Measurements from ENCODE around the gene SNED1. TPM values are rescaled to one million over a fixed set of nuclear protein-coding genes. Genes with fewer than 3 reads are reported as not detected.

SNED1 gene
- polyA plus RNA-seq, 4 donors = 0.45 to 6.0 (median 3.4) TPM

- Histone ChIP-seq H3K27me3 (ENCODE audit: control insufficient read depth in 3 of 3, insufficient read depth in 3 of 3, low read length in 3 of 3) (no peaks in the 10 kb centered on the region), H3K4me3 (ENCODE audit: low read depth in 1 of 3, low read length in 3 of 3) (no peak overlapping the region), H3K9me3 (ENCODE audit: control insufficient read depth in 2 of 2, insufficient read depth in 1 of 2, low read depth in 1 of 2, low read length in 1 of 2) (no peaks in the 10 kb centered on the region), H3K36me3 (ENCODE audit: control insufficient read depth in 3 of 3, insufficient read depth in 2 of 3, low read depth in 1 of 3, low read length in 3 of 3) (no peaks in the 10 kb centered on the region), H3K27ac (ENCODE audit: low read depth in 1 of 3, low read length in 2 of 3) (no peak overlapping the region), H3K4me1 (ENCODE audit: control insufficient read depth in 3 of 3, insufficient read depth in 2 of 3, low read depth in 1 of 3, low read length in 2 of 3) (no peaks in the 10 kb centered on the region)
- FAIRE-seq (no peak), DNase-seq (no peak)
- 92 to 93% (median 92%) methylated on average over 13 of the region's 13 CpGs for WGBS, 3 donors
Measured at GRCh38 chr2:241017228-241017940, 19.0 kb downstream of the SNED1 start.

- FAIRE-seq = no peak
- no peaks in the 10 kb centered on the region for H3K9me3 ChIP-seq (ENCODE audit: control insufficient read depth in 2 of 2, insufficient read depth in 1 of 2, low read depth in 1 of 2, low read length in 1 of 2)
- no peak overlapping the region for H3K27ac ChIP-seq (ENCODE audit: low read depth in 1 of 3, low read length in 2 of 3)
- WGBS, 3 donors = 86 to 90% (median 87%) methylated on average over 26 of the region's 26 CpGs
- DNase-seq = no peak
- no peak overlapping the region for H3K4me3 ChIP-seq (ENCODE audit: low read depth in 1 of 3, low read length in 3 of 3)
- H3K27me3 ChIP-seq (ENCODE audit: control insufficient read depth in 3 of 3, insufficient read depth in 3 of 3, low read length in 3 of 3) = no peaks in the 10 kb centered on the region
- H3K4me1 ChIP-seq (ENCODE audit: control insufficient read depth in 3 of 3, insufficient read depth in 2 of 3, low read depth in 1 of 3, low read length in 2 of 3) = no peaks in the 10 kb centered on the region
- no peaks in the 10 kb centered on the region for H3K36me3 ChIP-seq (ENCODE audit: control insufficient read depth in 3 of 3, insufficient read depth in 2 of 3, low read depth in 1 of 3, low read length in 3 of 3)
Measured at GRCh38 chr2:241018051-241018891, 19.9 kb downstream of the SNED1 start.

GRCh38 chr2:241019441-241020139 is 21.2 kb downstream of the SNED1 start:
- no peaks in the 10 kb centered on the region for H3K4me1 ChIP-seq (ENCODE audit: control insufficient read depth in 3 of 3, insufficient read depth in 2 of 3, low read depth in 1 of 3, low read length in 2 of 3)
- WGBS, 3 donors = 95 to 96% (median 95%) methylated on average over 20 of the region's 20 CpGs
- H3K9me3 ChIP-seq (ENCODE audit: control insufficient read depth in 2 of 2, insufficient read depth in 1 of 2, low read depth in 1 of 2, low read length in 1 of 2) = no peaks in the 10 kb centered on the region
- H3K27ac ChIP-seq (ENCODE audit: low read depth in 1 of 3, low read length in 2 of 3) = no peak overlapping the region
- H3K4me3 ChIP-seq (ENCODE audit: low read depth in 1 of 3, low read length in 3 of 3) = no peak overlapping the region
- no peak for FAIRE-seq
- DNase-seq = no peak
- no peaks in the 10 kb centered on the region for H3K36me3 ChIP-seq (ENCODE audit: control insufficient read depth in 3 of 3, insufficient read depth in 2 of 3, low read depth in 1 of 3, low read length in 3 of 3)
- no peaks in the 10 kb centered on the region for H3K27me3 ChIP-seq (ENCODE audit: control insufficient read depth in 3 of 3, insufficient read depth in 3 of 3, low read length in 3 of 3)

- no peak overlapping the region for H3K4me3 ChIP-seq (ENCODE audit: low read depth in 1 of 3, low read length in 3 of 3)
- FAIRE-seq (no peak), DNase-seq (no peak)
- no peak overlapping the region for H3K27ac ChIP-seq (ENCODE audit: low read depth in 1 of 3, low read length in 2 of 3)
- no peaks in the 10 kb centered on the region for H3K27me3 ChIP-seq (ENCODE audit: control insufficient read depth in 3 of 3, insufficient read depth in 3 of 3, low read length in 3 of 3)
- H3K4me1 ChIP-seq (ENCODE audit: control insufficient read depth in 3 of 3, insufficient read depth in 2 of 3, low read depth in 1 of 3, low read length in 2 of 3) = no peaks in the 10 kb centered on the region
- H3K36me3 ChIP-seq (ENCODE audit: control insufficient read depth in 3 of 3, insufficient read depth in 2 of 3, low read depth in 1 of 3, low read length in 3 of 3) = no peaks in the 10 kb centered on the region
- H3K9me3 ChIP-seq (ENCODE audit: control insufficient read depth in 2 of 2, insufficient read depth in 1 of 2, low read depth in 1 of 2, low read length in 1 of 2) = peaks cover 1 to 5% of the 10 kb centered on the region in 2 donors
- 94 to 97% (median 96%) methylated on average over 10 of the region's 10 CpGs for WGBS, 3 donors
Measured at GRCh38 chr2:241020201-241020600, 21.8 kb downstream of the SNED1 start.

GRCh38 chr2:241020629-241021190 is 22.3 kb downstream of the SNED1 start:
- H3K9me3 ChIP-seq (ENCODE audit: control insufficient read depth in 2 of 2, insufficient read depth in 1 of 2, low read depth in 1 of 2, low read length in 1 of 2) = peaks cover 1 to 5% of the 10 kb centered on the region in 2 donors
- H3K4me3 ChIP-seq (ENCODE audit: low read depth in 1 of 3, low read length in 3 of 3) = no peak overlapping the region
- 75 to 83% (median 81%) methylated on average over 8 of the region's 8 CpGs for WGBS, 3 donors
- H3K27ac ChIP-seq (ENCODE audit: low read depth in 1 of 3, low read length in 2 of 3) = no peak overlapping the region
- H3K27me3 ChIP-seq (ENCODE audit: control insufficient read depth in 3 of 3, insufficient read depth in 3 of 3, low read length in 3 of 3) = no peaks in the 10 kb centered on the region
- FAIRE-seq = no peak
- no peak for DNase-seq
- no peaks in the 10 kb centered on the region for H3K36me3 ChIP-seq (ENCODE audit: control insufficient read depth in 3 of 3, insufficient read depth in 2 of 3, low read depth in 1 of 3, low read length in 3 of 3)
- no peaks in the 10 kb centered on the region for H3K4me1 ChIP-seq (ENCODE audit: control insufficient read depth in 3 of 3, insufficient read depth in 2 of 3, low read depth in 1 of 3, low read length in 2 of 3)

- Histone ChIP-seq H3K27ac (ENCODE audit: low read depth in 1 of 3, low read length in 2 of 3) (no peak overlapping the region), H3K36me3 (ENCODE audit: control insufficient read depth in 3 of 3, insufficient read depth in 2 of 3, low read depth in 1 of 3, low read length in 3 of 3) (no peaks in the 10 kb centered on the region), H3K27me3 (ENCODE audit: control insufficient read depth in 3 of 3, insufficient read depth in 3 of 3, low read length in 3 of 3) (no peaks in the 10 kb centered on the region), H3K4me3 (ENCODE audit: low read depth in 1 of 3, low read length in 3 of 3) (no peak overlapping the region), H3K4me1 (ENCODE audit: control insufficient read depth in 3 of 3, insufficient read depth in 2 of 3, low read depth in 1 of 3, low read length in 2 of 3) (no peaks in the 10 kb centered on the region), H3K9me3 (ENCODE audit: control insufficient read depth in 2 of 2, insufficient read depth in 1 of 2, low read depth in 1 of 2, low read length in 1 of 2) (peaks cover 1 to 14% of the 10 kb centered on the region in 2 donors)
- no peak for FAIRE-seq
- 43 to 64% (median 54%) methylated on average over 1 of the region's 1 CpG for WGBS, 3 donors
- no peak for DNase-seq
Measured at GRCh38 chr2:241025639-241026038, 27.2 kb downstream of the SNED1 start.

GRCh38 chr2:241029599-241030332 is 31.3 kb downstream of the SNED1 start:
- WGBS, 3 donors = 84 to 88% (median 85%) methylated on average over 17 of the region's 17 CpGs
- FAIRE-seq (no peak), DNase-seq (no peak)
- peaks cover 0 to 5% (median 0%) of the 10 kb centered on the region in 3 donors for H3K27me3 ChIP-seq (ENCODE audit: control insufficient read depth in 3 of 3, insufficient read depth in 3 of 3, low read length in 3 of 3)
- no peaks in the 10 kb centered on the region for H3K4me1 ChIP-seq (ENCODE audit: control insufficient read depth in 3 of 3, insufficient read depth in 2 of 3, low read depth in 1 of 3, low read length in 2 of 3)
- H3K4me3 ChIP-seq (ENCODE audit: low read depth in 1 of 3, low read length in 3 of 3) = no peak overlapping the region
- H3K9me3 ChIP-seq (ENCODE audit: control insufficient read depth in 2 of 2, insufficient read depth in 1 of 2, low read depth in 1 of 2, low read length in 1 of 2) = peaks cover 1 to 14% of the 10 kb centered on the region in 2 donors
- peaks cover 0 to 2% (median 0%) of the 10 kb centered on the region in 3 donors for H3K36me3 ChIP-seq (ENCODE audit: control insufficient read depth in 3 of 3, insufficient read depth in 2 of 3, low read depth in 1 of 3, low read length in 3 of 3)
- no peak overlapping the region for H3K27ac ChIP-seq (ENCODE audit: low read depth in 1 of 3, low read length in 2 of 3)
